GM18517 (cell line): ENCODE results near the gene MCCD1.
"Not testable (repeated sequence)": the region's sequence is repeated elsewhere in the genome, so short reads cannot be mapped to it uniquely, and the experiment has no call there.

ENCODE experiments used
- ATAC-seq: cut with Tn5 transposase; IDR thresholded peaks from one replicate; pipeline ENCODE4 v1.9.1; 2021; ENCODE audit warnings: mild to moderate bottlenecking, moderate library complexity; ENCODE audit not compliant: unreplicated experiment

MCCD1 gene

DNA sequence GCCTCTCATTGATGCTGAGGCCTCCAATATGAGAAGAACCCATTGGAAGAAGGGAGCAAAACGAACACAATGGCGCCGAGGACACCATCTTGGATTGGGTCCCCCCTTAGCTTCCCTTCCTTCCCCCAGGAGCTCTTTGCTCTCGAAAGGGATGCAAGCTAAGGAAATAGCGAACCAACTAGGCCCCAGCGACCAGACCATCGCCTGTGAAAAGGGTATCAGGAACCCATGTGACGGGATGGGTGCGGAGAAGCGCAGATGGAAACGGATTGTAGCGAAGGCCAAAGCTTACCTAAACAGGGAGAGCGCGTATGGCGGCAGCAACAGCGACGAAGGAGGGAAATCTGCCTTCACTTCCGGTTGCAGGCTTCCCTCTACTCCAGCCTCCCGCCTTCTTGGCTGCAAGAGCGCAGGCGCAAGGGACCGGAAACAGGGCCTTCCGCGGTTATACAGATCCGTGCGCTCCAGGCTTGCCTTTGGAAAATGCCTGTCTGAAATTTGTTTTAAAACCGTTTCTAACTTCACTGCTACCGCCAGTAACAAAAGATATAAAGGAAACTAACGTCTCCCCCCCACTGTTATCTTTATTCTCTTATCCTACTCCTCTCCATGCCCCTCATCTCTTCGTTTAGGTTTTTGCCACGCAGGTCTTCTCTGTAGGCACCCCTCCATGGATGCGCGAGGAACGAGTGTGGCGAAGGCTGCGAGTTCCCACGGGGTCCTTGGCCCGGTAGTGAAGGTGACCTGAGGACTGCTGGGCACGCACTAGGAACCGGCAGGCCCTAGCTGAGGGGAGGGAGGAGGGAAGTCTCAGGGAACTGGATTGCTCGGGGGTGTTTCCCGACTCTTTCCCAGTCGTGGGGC lies 13.1 kb downstream of the MCCD1 start, which contains the start of gene DDX39B:
Gene DDX39B (minus strand): TSS at position 346 of the 864 bp plus-strand sequence. CDS start 1,471 bp downstream, outside the sequence.
- ATAC-seq = peak; percentile 63

DNA sequence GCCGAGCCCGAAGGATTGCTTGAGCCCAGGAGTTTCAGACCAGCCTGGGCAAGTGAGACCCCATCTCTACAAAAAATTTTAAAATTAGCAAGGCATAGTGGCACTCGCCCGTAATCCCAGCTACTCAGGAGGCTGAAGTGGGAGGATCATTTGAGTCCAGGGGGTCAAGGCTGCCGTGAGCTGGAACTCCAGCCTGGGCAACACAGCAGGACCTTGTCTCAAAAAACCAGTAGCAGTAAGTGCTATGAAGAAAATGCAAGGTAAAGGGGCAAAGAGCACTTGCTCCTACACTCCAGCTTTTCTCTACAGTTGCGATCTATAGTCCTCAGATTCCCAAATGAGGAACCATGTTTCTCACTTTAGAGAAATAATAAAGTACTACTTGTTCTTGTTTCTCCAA lies 14.9 kb downstream of the MCCD1 start:
- no peak for ATAC-seq

DNA sequence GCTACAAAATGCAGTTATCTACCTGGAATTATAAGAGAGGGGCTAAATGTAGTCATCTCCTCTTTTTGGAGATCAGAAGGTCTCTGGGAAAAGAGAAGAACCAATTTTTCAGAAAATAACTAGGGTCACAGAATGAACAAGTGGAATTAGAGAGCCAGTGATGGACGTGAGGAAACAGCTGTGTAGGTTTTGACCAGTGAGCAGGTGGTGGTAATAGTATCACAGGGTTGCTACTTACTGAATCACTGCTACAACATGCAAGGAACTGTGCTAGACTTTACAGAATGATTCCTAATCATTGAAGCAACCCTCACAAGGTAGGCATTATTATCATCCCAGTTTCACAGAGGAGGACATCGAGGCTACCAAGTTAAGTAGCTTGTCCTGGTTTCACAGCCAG lies 15.9 kb downstream of the MCCD1 start:
- ATAC-seq = no peak

DNA sequence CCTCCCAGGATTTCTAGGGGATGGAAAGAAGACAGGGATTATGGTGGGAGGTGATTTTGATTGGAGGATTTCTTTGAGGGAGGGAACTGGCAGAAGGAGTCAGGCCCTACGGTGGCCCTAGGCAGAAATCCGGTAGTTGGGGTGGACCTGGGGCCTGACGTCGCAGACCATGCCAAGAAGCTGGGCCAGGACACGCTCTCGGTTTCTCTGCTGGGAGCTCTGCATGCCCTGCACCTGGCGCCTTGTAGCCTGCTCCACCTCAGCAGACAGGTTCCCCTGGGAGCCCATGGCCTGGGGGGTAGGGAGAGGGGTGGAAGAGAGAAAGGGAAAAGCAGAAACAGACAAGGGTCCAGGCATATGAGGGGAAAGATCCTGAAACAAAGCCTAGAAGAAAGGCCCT lies 16.5 kb downstream of the MCCD1 start:
- ATAC-seq = no peak

DNA sequence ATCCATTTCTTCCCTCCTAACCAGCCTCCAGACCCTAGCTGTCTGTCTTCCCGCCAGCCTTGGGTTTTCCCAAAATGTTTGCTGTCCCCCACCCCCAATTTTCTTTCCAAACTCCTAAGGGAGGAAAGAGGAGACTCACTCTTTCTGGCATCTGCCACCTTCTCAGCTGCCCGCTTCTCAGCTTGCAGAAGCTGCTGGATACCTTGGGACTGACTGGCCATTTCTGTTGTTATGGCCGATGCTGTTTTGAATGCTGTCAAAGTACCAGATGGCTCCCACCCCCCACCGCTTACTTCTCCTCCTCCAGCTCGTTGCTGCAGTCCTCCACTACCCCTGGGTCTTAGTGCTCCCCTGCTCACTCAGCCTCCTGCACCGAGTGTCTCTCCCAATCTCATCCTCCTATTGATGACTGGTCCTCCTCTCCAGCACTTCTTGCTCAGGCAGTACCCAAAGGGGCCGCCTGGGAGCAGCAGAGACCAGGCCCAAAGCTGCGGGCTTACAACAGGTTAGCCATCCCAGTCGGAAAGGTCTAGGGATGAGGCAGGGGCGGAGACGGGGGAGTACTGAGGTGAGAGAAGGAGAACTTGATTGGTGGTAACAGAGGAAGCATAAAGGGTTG lies 17.7 kb downstream of the MCCD1 start, which contains the start of gene ATP6V1G2:
Gene ATP6V1G2 (minus strand): TSS at position 270 of the 619 bp plus-strand sequence. CDS start 49 bp downstream, at position 221.
- peak; percentile 53 for ATAC-seq

- ATAC-seq = peak; percentile 50
Observed at GRCh38 chr6:31546958-31547726, 18.4 kb downstream of the MCCD1 start, which contains the start of gene NFKBIL1. Gene NFKBIL1 (plus strand): TSS chr6:31547608. CDS start chr6:31547695, 87 bp downstream.

DNA sequence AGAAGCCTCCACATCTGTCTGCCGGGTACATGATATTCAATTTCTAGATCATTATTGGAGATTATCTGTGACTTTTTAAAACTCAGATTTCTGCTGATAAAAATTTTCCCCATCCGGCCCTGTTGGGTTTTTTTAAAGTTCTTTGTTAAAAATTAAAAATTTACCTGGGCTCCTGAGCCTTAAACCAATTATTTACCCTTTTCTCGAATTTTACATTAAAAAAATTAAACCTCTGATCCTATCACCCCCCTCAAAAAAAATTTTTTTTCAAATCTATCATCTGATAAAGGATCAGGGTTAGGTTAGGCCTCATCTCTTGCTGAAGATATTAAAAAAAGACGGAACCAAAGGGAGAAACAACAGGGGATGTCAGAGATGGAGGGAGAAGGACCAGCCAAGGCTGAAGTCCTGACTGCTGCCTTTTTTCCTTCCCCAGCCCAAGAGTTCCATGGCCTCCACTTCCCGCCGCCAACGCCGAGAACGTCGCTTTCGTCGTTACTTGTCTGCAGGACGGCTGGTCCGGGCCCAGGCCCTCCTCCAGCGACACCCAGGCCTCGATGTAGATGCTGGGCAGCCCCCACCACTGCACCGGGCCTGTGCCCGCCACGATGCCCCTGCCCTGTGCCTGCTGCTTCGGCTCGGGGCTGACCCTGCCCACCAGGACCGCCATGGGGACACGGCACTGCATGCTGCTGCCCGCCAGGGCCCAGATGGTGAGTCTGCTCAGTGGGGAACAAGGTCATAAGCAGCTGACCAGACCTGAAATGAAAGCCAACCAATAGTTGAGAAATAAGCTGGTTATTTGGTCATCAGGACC lies 19.2 kb downstream of the MCCD1 start:
- no peak for ATAC-seq

DNA sequence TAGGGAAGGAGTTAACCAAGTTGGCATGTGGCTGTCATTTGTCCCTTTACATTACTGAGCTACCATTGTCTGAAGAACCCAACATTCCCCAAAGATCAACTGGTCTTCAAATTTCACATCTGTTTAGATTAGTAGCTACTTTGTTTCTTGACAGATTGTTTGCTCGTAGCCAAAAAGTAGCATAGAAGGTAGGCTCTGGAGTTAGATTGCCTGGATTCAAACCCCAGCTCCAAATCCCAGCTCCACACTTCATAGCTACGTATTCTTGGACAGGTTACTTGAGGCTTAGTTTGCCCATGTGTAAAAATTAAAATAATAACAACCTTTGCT lies 19.7 kb downstream of the MCCD1 start:
- no peak for ATAC-seq

DNA sequence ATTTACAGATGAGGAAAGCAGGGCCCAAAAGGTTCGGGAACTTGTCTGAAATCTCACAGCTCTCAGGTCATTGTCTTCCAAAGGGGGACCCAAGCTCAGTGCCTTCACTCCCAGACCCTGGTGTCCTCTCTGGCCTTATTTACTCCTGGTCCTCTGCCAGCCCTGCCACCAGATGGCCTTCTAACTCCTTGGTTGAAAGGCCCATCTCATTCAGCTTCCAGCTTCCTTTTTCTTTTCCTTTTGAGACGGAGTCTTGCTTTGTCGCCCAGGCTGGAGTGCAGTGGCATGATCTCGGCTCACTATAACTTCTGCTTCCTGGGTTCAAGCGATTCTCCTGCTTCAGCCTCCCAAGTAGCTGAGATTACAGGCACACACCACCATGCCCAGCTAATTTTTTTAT lies 22.6 kb downstream of the MCCD1 start:
- ATAC-seq = not testable (repeated sequence)

GRCh38 chr6:31556307-31556706 lies 27.5 kb downstream of the MCCD1 start:
- no peak for ATAC-seq

GRCh38 chr6:31557443-31558317 lies 28.9 kb downstream of the MCCD1 start:
- no peak for ATAC-seq

DNA sequence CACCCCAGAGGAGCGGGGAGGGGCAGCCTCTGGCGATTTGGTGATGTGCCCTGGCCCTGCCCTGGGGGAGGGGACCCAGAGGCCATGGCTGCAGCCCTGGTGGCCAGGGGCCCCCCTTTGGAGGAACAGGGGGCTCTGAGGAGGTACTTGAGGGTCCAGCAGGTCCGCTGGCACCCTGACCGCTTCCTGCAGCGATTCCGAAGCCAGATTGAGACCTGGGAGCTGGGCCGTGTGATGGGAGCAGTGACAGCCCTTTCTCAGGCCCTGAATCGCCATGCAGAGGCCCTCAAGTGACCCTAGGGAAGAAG lies 29.5 kb downstream of the MCCD1 start:
- ATAC-seq = no peak

DNA sequence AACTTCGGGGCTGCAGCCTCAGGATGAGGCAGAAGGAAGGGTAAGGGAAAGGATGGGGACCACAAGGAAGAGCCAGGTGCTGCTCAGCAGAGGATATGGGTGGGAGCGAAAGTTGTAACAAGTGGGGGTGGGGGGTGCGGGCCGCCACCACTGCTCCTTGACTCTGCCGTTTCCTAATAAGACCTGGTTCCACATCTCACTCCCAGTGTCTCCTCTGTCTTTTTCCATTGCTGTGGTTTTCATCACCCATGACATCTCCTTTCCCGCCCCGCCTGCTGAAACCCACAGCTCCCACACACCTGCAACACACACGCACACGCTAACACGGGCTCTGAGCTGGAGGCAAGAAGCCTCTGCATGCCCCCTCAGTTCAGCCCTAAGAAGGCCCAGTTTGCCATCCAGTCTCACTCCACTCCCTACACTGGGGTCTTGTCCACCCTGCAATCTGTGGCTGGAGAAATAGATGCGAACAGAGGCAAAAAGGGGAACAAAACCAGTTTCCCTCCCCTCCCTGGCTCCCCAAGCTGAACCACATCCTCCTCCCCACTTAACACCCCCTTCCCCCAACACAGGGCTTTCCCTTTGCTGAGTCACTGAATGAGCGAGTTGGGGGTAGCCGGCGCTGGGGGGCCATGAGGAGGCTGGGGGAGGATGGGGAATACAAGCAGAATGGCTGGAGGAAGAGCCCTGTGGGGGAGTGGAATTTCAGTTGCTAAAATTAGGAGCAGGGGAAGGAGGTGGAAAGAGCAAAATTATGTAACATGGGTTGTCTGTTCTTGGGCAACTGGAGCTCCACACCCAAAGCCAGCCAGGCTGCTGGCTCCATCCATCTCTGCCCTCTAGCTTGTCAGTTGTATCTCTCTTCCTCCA lies 30.1 kb downstream of the MCCD1 start:
- ATAC-seq = no peak

- ATAC-seq = no peak
Observed at GRCh38 chr6:31559606-31559957, 30.8 kb downstream of the MCCD1 start.

DNA sequence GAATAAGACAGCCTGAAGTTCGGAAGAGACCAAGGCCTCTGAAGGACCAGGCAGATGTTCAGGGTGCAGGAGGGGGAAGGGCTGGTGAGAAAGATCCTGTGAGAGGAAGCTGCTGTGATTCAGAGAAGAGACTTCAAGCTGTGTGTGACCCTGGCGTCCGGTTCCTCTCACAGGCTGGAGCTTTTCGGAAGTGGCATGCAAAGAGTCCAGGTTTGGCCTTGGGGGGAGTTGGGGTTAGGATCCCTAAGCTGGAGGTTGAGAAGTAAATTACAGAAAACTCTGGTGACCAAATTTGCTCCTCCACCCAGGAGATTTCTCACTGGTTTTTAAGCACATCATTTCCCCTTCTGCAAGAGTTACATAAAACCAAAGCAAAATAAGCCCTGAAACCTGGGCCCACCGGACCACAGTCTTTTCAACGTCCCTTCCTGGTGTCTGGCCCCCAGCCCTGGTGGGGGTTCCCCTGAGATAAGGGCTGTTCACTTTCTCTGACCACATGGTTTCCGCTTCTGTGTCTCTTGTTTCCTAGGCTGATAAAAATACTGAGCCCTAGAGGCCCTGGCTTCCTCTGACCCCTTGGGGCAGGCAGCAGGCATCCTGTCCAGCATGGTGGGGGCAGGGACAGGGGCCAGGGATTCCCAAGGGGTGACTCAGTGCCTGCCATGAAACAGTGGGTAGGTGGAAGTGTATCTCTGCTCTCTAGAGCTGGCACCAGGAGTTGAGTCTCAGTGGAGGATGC lies 31.4 kb downstream of the MCCD1 start:
- ATAC-seq = peak; percentile 66

GRCh38 chr6:31560697-31561058 lies 31.9 kb downstream of the MCCD1 start:
- no peak for ATAC-seq

- no peak for ATAC-seq
Observed at GRCh38 chr6:31567531-31568370, 39.0 kb downstream of the MCCD1 start.
